Measurements from ENCODE around the gene IFFO2. TPM values are rescaled to one million over a fixed set of nuclear protein-coding genes. Genes with fewer than 3 reads are reported as not detected.

The IFFO2 gene
- polyA plus RNA-seq, 1 of the 3 experiments (the other 2 are of a cell fraction) = 10.5 TPM

DNA sequence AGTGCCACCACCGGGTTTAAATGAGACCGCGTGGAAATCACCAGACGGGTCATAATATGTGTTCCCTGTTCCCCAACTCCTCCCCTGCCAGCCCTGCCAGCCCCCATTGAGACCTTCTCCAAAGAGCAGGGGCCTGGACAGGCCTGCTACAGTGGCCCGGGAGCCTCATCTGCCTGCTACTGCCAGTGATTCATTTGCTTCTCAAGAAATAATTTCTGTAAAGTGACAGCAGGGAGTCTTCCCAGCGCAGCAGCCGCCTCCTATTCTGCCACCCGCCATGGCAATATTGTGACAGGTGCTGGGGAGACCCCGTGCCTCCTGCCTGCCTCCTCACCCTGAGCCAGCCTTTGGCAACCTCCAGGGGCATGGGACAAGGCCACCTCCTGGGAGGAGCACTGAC is 8.9 kb downstream of the IFFO2 start:
- Histone ChIP-seq H3K27ac (ENCODE audit: low read depth in 2 of 2, low read length in 1 of 2) (peak overlapping the region in 1 of 2 experiments; percentile 34; a peak in 1 of 4 replicates), H3F3A (replicated peaks; ENCODE audit: insufficient read depth) (peaks cover 4% of the 10 kb centered on the region), H3K4me1 (ENCODE audit: control insufficient read depth in 1 of 2, insufficient read depth in 2 of 2, low read depth in 1 of 2, low read length in 1 of 2) (peaks cover 10 to 49% of the 10 kb centered on the region in 2 experiments; a peak in 3 of 4 replicates), H3K27me3 (ENCODE audit: insufficient read depth) (no peaks in the 10 kb centered on the region), H3K36me3 (replicated peaks in 1 of 2; ENCODE audit: control insufficient read depth in 1 of 2, insufficient read depth in 2 of 2, low read length in 1 of 2) (no peaks in the 10 kb centered on the region), H3K9me3 (no peaks in the 10 kb centered on the region), H4K20me1 (ENCODE audit: insufficient read depth) (no peaks in the 10 kb centered on the region), H3K4me2 (0 out of 2 replicates have a peak overlapping the region, but pooled peaks have one; percentile 9), H3K4me3 (ENCODE audit: low read depth in 2 of 2, low read length in 1 of 2) (no peak overlapping the region), H3K9me2 (no peaks in the 10 kb centered on the region), H2AFZ (ENCODE audit: low read depth) (no peak overlapping the region), H3K9ac (no peak overlapping the region), H3K79me2 (ENCODE audit: insufficient read depth) (peaks cover 98% of the 10 kb centered on the region)
- no peak for DNase-seq
- no peak for TF ChIP-seq RXRA (IDR thresholded peaks at IDR 0.05; ENCODE audit: borderline replicate concordance, low read depth)
- TF ChIP-seq SMC3 (IDR thresholded peaks at IDR 0.05; ENCODE audit: low read depth, low read length) = no peak
- TF ChIP-seq EP300 (IDR thresholded peaks at IDR 0.05; ENCODE audit: borderline replicate concordance in 1 of 2, low read depth in 1 of 2, low read length in 1 of 2) = no peak
- TF ChIP-seq GATA2 (CRISPR knock-in tag; IDR thresholded peaks at IDR 0.05) = no peak
- TF ChIP-seq, protein P1, sequence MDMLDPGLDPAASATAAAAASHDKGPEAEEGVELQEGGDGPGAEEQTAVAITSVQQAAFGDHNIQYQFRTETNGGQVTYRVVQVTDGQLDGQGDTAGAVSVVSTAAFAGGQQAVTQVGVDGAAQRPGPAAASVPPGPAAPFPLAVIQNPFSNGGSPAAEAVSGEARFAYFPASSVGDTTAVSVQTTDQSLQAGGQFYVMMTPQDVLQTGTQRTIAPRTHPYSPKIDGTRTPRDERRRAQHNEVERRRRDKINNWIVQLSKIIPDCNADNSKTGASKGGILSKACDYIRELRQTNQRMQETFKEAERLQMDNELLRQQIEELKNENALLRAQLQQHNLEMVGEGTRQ (IDR thresholded peaks at IDR 0.05; ENCODE audit: borderline replicate concordance, low read depth, low read length) = no peak
- TF ChIP-seq, protein P2, sequence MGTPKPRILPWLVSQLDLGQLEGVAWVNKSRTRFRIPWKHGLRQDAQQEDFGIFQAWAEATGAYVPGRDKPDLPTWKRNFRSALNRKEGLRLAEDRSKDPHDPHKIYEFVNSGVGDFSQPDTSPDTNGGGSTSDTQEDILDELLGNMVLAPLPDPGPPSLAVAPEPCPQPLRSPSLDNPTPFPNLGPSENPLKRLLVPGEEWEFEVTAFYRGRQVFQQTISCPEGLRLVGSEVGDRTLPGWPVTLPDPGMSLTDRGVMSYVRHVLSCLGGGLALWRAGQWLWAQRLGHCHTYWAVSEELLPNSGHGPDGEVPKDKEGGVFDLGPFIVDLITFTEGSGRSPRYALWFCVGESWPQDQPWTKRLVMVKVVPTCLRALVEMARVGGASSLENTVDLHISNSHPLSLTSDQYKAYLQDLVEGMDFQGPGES (IDR thresholded peaks at IDR 0.05; ENCODE audit: low read depth, low read length) = no peak
- POLR2A ChIA-PET = no interaction called here
- CTCF ChIA-PET = interaction anchor here (1.8 kb wide), 2 partner anchors 8 to 35 kb away, joined by 8 to 9 read pairs; partner anchors contain the start of gene IFFO2
- 96% methylated on average over 5 of the region's 9 CpGs for WGBS (ENCODE audit: low lambda C conversion rate)

DNA sequence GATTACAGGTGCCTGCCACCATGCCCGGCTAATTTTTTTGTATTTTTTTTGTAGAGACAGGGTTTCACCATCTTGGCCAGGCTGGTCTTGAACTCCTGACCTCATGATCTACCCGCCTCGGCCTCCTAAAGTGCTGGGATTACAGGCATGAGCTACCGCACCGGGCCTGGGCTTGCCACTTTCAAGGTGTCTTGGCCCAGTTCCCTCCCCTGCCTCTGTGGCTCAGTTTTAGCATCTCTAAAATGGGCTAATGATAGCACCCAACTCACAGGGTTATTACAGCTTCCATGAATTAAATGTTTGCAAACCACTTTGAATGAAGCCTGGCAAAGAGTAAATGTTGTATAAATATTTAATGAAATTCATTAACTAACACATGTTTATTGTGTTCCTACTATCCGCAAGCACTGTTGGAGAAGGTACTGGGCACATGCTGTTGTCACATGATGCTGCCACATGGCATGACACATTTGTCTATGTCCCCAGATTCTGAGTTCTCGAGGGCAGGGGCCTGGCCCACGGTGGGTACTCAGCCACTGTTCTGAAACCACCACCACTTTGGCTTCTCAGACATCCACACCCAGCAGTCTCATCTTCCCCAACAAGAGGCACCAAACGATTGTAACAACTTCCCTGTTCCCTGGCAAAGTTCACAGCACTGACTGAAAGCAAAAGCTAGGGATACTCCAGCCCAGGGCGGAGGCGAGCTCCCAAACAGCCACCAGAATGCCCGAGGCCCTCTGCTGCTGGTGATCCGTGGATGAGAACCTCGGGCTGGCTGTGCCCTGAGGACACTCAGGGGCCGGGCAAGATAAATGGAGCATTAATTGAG is 9.7 kb downstream of the IFFO2 start:
- peaks cover 7% of the 10 kb centered on the region for H3F3A ChIP-seq (replicated peaks; ENCODE audit: insufficient read depth)
- POLR2A ChIA-PET = no interaction called here
- CTCF ChIA-PET = interaction anchor here (0.6 to 1.8 kb wide), 4 partner anchors 9 to 294 kb away, joined by 3 to 9 read pairs (median 6); partner anchors contain the start of gene IFFO2

More for the DNA sequence above, 9.7 kb downstream of the IFFO2 start:
- Histone ChIP-seq H2AFZ (ENCODE audit: low read depth) (no peak overlapping the region), H3K9me3 (no peaks in the 10 kb centered on the region), H3K9ac (no peak overlapping the region), H3K27me3 (ENCODE audit: insufficient read depth) (no peaks in the 10 kb centered on the region), H4K20me1 (ENCODE audit: insufficient read depth) (no peaks in the 10 kb centered on the region), H3K4me3 (ENCODE audit: low read depth in 2 of 2, low read length in 1 of 2) (no peak overlapping the region), H3K79me2 (ENCODE audit: insufficient read depth) (peaks cover 98% of the 10 kb centered on the region), H3K36me3 (replicated peaks in 1 of 2; ENCODE audit: control insufficient read depth in 1 of 2, insufficient read depth in 2 of 2, low read length in 1 of 2) (no peaks in the 10 kb centered on the region), H3K4me1 (ENCODE audit: control insufficient read depth in 1 of 2, insufficient read depth in 2 of 2, low read depth in 1 of 2, low read length in 1 of 2) (peaks cover 13 to 57% of the 10 kb centered on the region in 2 experiments; a peak in 3 of 4 replicates), H3K4me2 (no peak overlapping the region), H3K27ac (ENCODE audit: low read depth in 2 of 2, low read length in 1 of 2) (peak overlapping the region in 1 of 2 experiments; percentile 34; a peak in 1 of 4 replicates), H3K9me2 (no peaks in the 10 kb centered on the region)
- 83% methylated on average over 13 of the region's 15 CpGs for WGBS (ENCODE audit: low lambda C conversion rate)
- TF ChIP-seq, protein P3, sequence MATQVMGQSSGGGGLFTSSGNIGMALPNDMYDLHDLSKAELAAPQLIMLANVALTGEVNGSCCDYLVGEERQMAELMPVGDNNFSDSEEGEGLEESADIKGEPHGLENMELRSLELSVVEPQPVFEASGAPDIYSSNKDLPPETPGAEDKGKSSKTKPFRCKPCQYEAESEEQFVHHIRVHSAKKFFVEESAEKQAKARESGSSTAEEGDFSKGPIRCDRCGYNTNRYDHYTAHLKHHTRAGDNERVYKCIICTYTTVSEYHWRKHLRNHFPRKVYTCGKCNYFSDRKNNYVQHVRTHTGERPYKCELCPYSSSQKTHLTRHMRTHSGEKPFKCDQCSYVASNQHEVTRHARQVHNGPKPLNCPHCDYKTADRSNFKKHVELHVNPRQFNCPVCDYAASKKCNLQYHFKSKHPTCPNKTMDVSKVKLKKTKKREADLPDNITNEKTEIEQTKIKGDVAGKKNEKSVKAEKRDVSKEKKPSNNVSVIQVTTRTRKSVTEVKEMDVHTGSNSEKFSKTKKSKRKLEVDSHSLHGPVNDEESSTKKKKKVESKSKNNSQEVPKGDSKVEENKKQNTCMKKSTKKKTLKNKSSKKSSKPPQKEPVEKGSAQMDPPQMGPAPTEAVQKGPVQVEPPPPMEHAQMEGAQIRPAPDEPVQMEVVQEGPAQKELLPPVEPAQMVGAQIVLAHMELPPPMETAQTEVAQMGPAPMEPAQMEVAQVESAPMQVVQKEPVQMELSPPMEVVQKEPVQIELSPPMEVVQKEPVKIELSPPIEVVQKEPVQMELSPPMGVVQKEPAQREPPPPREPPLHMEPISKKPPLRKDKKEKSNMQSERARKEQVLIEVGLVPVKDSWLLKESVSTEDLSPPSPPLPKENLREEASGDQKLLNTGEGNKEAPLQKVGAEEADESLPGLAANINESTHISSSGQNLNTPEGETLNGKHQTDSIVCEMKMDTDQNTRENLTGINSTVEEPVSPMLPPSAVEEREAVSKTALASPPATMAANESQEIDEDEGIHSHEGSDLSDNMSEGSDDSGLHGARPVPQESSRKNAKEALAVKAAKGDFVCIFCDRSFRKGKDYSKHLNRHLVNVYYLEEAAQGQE (IDR thresholded peaks at IDR 0.05; ENCODE audit: low read depth, low read length) = no peak
- TF ChIP-seq, protein P4, sequence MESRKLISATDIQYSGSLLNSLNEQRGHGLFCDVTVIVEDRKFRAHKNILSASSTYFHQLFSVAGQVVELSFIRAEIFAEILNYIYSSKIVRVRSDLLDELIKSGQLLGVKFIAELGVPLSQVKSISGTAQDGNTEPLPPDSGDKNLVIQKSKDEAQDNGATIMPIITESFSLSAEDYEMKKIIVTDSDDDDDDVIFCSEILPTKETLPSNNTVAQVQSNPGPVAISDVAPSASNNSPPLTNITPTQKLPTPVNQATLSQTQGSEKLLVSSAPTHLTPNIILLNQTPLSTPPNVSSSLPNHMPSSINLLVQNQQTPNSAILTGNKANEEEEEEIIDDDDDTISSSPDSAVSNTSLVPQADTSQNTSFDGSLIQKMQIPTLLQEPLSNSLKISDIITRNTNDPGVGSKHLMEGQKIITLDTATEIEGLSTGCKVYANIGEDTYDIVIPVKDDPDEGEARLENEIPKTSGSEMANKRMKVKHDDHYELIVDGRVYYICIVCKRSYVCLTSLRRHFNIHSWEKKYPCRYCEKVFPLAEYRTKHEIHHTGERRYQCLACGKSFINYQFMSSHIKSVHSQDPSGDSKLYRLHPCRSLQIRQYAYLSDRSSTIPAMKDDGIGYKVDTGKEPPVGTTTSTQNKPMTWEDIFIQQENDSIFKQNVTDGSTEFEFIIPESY (IDR thresholded peaks at IDR 0.05; ENCODE audit: borderline replicate concordance, low read depth) = no peak
- TF ChIP-seq, protein P5, sequence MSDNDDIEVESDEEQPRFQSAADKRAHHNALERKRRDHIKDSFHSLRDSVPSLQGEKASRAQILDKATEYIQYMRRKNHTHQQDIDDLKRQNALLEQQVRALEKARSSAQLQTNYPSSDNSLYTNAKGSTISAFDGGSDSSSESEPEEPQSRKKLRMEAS (IDR thresholded peaks at IDR 0.05; ENCODE audit: low read depth) = no peak
- TF ChIP-seq MXI1 (IDR thresholded peaks at IDR 0.05; ENCODE audit: low read depth, low read length) = no peak
- DNase-seq = no peak

All from SK-N-SH (cell line).